Endothelial cell of umbilical vein (primary cell): ENCODE data around the gene PDE7B. TPM values are rescaled to one million over a fixed set of nuclear protein-coding genes. Genes with fewer than 3 reads are reported as not detected.

Source experiments
- BruUV-seq: library from RNA; stranded (reverse); fragments of 400-500 nt; replicated peaks from 2 replicates; lab custom pipeline; 2021; lab: Mats Ljungman, UMichigan
- CTCF ChIA-PET: fragments of 300-600, 350-600 bp; sonication (Branson Sonifier 250); formaldehyde crosslinking; loops from one replicate; lab custom pipeline; 2021; ENCODE audit warnings: antibody characterized with exemption, inconsistent platforms; lab: Charles Lee
- POLR2A ChIA-PET: fragments of 300-600, 350-600 bp; sonication (Branson Sonifier 250); formaldehyde crosslinking; loops from one replicate; lab custom pipeline; 2021; ENCODE audit warnings: antibody characterized with exemption, inconsistent platforms; lab: Charles Lee
- DNase-seq: peaks from one replicate; pipeline ENCODE4 v3.0.0-alpha.2; 2011; ENCODE audit warnings: low read depth, low spot score
- FAIRE-seq: peaks from 2 replicates; lab custom pipeline; 2011; peaks lifted over from hg19 to GRCh38; lab: Jason Lieb, UNC
- H2AFZ ChIP-seq: 2 replicates; pipeline ENCODE4 v1.6.0; 2012; ENCODE audit warnings: low read depth, low read length, control low read depth, inconsistent platforms
- H3K27ac ChIP-seq: 2 replicates; pipeline ENCODE4 v1.5.1; 2011; ENCODE audit warnings: low read depth, mild to moderate bottlenecking, control low read depth, low read length, moderate library complexity; ENCODE audit not compliant: insufficient read depth
- H3K27me3 ChIP-seq, 2 experiments: 2 replicates each; pipeline versions ENCODE4 v1.6.0 to v1.6.1; 2011; ENCODE audit warnings: low read length in 2 of 2, mixed read lengths in 1 of 2; ENCODE audit not compliant: control insufficient read depth in 2 of 2, insufficient read depth in 2 of 2
- H3K36me3 ChIP-seq, 2 experiments: 2 replicates in 1 of 2; 3 replicates in 1 of 2; pipeline ENCODE4 v1.5.1; 2011; ENCODE audit warnings: low read length in 2 of 2, mild to moderate bottlenecking in 1 of 2, moderate library complexity in 1 of 2; ENCODE audit not compliant: control insufficient read depth in 2 of 2, insufficient read depth in 2 of 2; ENCODE audit errors: extremely low read depth in 1 of 2
- H3K4me1 ChIP-seq: 3 replicates; pipeline ENCODE4 v1.5.1; 2011; ENCODE audit warnings: mild to moderate bottlenecking, low read length; ENCODE audit not compliant: control insufficient read depth, insufficient read depth; ENCODE audit errors: extremely low read depth
- H3K4me2 ChIP-seq: 2 replicates; pipeline ENCODE4 v1.6.1; 2011; ENCODE audit warnings: low read length, control low read depth, mixed read lengths; ENCODE audit not compliant: insufficient read depth
- H3K4me3 ChIP-seq, 3 experiments: fragments of 200-600 bp in 1 of 3; sonication (generic), shearing (Covaris generic) in 1 of 3; replicated peaks in 1 of 3; 2 replicates each; pipeline ENCODE4 v1.5.1; 2011 to 2016; ENCODE audit warnings: control low read depth in 3 of 3, low read length in 3 of 3, mild to moderate bottlenecking in 2 of 3, inconsistent platforms in 1 of 3, low read depth in 1 of 3, moderate library complexity in 1 of 3; ENCODE audit not compliant: insufficient read depth in 1 of 3
- H3K79me2 ChIP-seq: 2 replicates; pipeline ENCODE4 v1.6.0; 2012; ENCODE audit warnings: low read length, inconsistent platforms; ENCODE audit not compliant: control insufficient read depth, insufficient read depth
- H3K9ac ChIP-seq: replicated peaks from 2 replicates; pipeline ENCODE3; 2011; ENCODE audit warnings: low read length, control low read depth; ENCODE audit not compliant: insufficient read depth; ENCODE audit errors: extremely low read depth
- H3K9me1 ChIP-seq: replicated peaks from 3 replicates; pipeline ENCODE4 v1.6.0; 2011; ENCODE audit warnings: mild to moderate bottlenecking, low read length; ENCODE audit not compliant: control insufficient read depth, insufficient read depth; ENCODE audit errors: extremely low read depth
- H3K9me3 ChIP-seq: replicated peaks from 2 replicates; pipeline ENCODE4 v1.5.1; 2012; ENCODE audit warnings: low read length, inconsistent platforms; ENCODE audit not compliant: control insufficient read depth, insufficient read depth
- H4K20me1 ChIP-seq: replicated peaks from 2 replicates; pipeline ENCODE3; 2011; ENCODE audit warnings: mild to moderate bottlenecking, low read length; ENCODE audit not compliant: control insufficient read depth, insufficient read depth; ENCODE audit errors: extremely low read depth
- EZH2 ChIP-seq: IDR thresholded peaks from 2 replicates; pipeline ENCODE4 v1.6.1; 2012; ENCODE audit warnings: borderline replicate concordance, low read depth, mild to moderate bottlenecking, moderate library complexity, low read length, inconsistent platforms; ENCODE audit not compliant: severe bottlenecking
- JUN ChIP-seq: IDR thresholded peaks from 2 replicates; pipeline ENCODE4 v1.6.1; 2011; ENCODE audit warnings: borderline replicate concordance, low read depth; ENCODE audit not compliant: insufficient read length, insufficient read depth
- MYC ChIP-seq: IDR thresholded peaks from one replicate; pipeline ENCODE4 v1.6.1; 2011; ENCODE audit warnings: mild to moderate bottlenecking, low read depth, low read length
- POLR2A ChIP-seq: IDR thresholded peaks from 2 replicates; pipeline ENCODE4 v1.6.1; 2012; ENCODE audit warnings: low read depth, mild to moderate bottlenecking, control low read depth, low read length
- dilution Hi-C: fragments of 300-500 bp; cut with MboI; formaldehyde crosslinking; loops from one replicate; pipeline ENCODE4 v1.15.0; 2019; ENCODE audit warnings: low sequenced_read_pairs; ENCODE audit not compliant: extremely low pct_ligation_motif_present
- intact Hi-C: fragments of 100-400 bp; cut with micrococcal nuclease; formaldehyde crosslinking; loops from one replicate; pipeline ENCODE4 v1.10.0; 2022
- polyA plus RNA-seq, 4 experiments: library from polyadenylated mRNA; depleted of rRNA in 3 of 4; stranded (reverse) in 3 of 4; unstranded in 1 of 4; fragments of >200 nt; gene quantifications; 2 replicates each; pipeline versions ENCODE4 v1.2.1 to v1.2.3, GENCODE V29; 2011 to 2012; ENCODE audit warnings: missing spikeins in 1 of 4
- total RNA-seq: library from RNA; stranded (reverse); gene quantifications from 2 replicates; pipeline ENCODE4 v1.2.3, GENCODE V29; 2021
- TF ChIP-seq, protein P1 (sequence below), 2 donors: IDR thresholded peaks; 1 replicate in 1 of 2; 2 replicates in 1 of 2; pipeline ENCODE4 v1.5.1; 2011; ENCODE audit warnings: low read length in 2 of 2, mild to moderate bottlenecking in 2 of 2, moderate library complexity in 2 of 2, control low read depth in 1 of 2, inconsistent platforms in 1 of 2, low read depth in 1 of 2; ENCODE audit not compliant: insufficient read depth in 1 of 2; ENCODE audit errors: extremely low read depth in 1 of 2
- TF ChIP-seq, protein P2 (sequence below): IDR thresholded peaks from 2 replicates; pipeline ENCODE4 v1.6.1; 2011; ENCODE audit not compliant: insufficient read depth, insufficient read length

The PDE7B gene
- total and polyA plus RNA-seq, 2 donors (not counting 3 experiments of a cell fraction or from before 2014, with no cell fraction given), result 20.6 to 25.1 TPM

DNA sequence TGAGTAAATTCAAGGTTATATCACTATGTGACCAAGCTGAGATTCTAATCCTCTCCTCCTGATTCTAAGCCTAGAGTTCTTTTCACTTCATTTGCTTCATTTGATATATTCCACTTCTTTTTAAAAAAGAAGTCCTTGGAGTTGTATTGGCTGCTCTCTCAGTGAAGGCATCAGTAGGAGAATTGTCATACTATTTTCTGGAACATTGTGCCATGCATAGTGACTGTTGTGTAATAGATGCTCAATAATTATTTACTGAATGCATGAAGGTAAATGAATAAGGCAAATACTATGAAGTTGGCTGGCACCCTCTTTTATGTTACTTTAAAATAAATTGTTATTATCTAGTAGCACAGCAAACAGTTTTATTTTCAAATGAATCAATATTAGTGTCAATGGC lies 209.3 kb downstream of the PDE7B start:
- ChIA-PET CTCF (interaction anchor here (1.4 kb wide), 1 partner anchor 28 kb away, joined by 7 read pairs; no protein-coding TSS in a partner anchor), POLR2A (no interaction called here)
- Histone ChIP-seq H3K9ac (no peak overlapping the region), H3K36me3 (peaks cover 0 to 2% of the 10 kb centered on the region in 2 experiments), H3K4me2 (no peak overlapping the region), H3K9me3 (no peaks in the 10 kb centered on the region), H3K27me3 (no peaks in the 10 kb centered on the region), H3K4me3 (no peak overlapping the region), H3K9me1 (peaks cover 2% of the 10 kb centered on the region), H3K4me1 (peaks cover 27% of the 10 kb centered on the region), H4K20me1 (no peaks in the 10 kb centered on the region), H2AFZ (no peak overlapping the region), H3K27ac (no peak overlapping the region), H3K79me2 (peaks cover 61% of the 10 kb centered on the region)
- no peak for FAIRE-seq
- no peak for DNase-seq
- intact Hi-C loops (no loop called here), dilution Hi-C loops (no loop called here)
- BruUV-seq, result no TSS peak
- TF ChIP-seq, protein P1, sequence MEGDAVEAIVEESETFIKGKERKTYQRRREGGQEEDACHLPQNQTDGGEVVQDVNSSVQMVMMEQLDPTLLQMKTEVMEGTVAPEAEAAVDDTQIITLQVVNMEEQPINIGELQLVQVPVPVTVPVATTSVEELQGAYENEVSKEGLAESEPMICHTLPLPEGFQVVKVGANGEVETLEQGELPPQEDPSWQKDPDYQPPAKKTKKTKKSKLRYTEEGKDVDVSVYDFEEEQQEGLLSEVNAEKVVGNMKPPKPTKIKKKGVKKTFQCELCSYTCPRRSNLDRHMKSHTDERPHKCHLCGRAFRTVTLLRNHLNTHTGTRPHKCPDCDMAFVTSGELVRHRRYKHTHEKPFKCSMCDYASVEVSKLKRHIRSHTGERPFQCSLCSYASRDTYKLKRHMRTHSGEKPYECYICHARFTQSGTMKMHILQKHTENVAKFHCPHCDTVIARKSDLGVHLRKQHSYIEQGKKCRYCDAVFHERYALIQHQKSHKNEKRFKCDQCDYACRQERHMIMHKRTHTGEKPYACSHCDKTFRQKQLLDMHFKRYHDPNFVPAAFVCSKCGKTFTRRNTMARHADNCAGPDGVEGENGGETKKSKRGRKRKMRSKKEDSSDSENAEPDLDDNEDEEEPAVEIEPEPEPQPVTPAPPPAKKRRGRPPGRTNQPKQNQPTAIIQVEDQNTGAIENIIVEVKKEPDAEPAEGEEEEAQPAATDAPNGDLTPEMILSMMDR (IDR thresholded peaks at IDR 0.05; ENCODE audit: extremely low read depth in 1 of 2, insufficient read depth in 1 of 2, low read depth in 1 of 2, low read length in 2 of 2), result no peak
- no peak for TF ChIP-seq MYC
- no peak for TF ChIP-seq POLR2A
- no peak for TF ChIP-seq JUN
- TF ChIP-seq, protein P2, sequence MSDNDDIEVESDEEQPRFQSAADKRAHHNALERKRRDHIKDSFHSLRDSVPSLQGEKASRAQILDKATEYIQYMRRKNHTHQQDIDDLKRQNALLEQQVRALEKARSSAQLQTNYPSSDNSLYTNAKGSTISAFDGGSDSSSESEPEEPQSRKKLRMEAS, result no peak

DNA sequence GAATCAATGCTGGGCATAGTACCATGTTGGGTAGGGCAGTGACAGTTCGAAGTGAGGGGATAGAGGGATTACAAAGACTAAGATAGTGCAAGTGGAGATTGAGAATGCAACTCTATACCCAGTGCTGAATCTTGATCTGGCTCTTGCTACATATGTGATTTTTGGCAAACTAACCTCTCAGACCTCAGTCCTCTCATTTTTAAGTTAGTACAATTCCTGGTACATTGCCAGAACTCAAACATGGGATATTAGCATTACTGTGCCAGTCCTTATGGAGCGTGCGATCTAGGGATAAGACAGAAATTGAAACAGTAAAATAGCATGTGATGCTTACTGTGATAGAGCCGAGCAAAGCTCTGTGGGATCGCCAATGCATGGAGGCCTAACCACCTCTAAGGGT lies 210.2 kb downstream of the PDE7B start:
- FAIRE-seq, result no peak
- TF ChIP-seq, protein P1 (IDR thresholded peaks at IDR 0.05; ENCODE audit: extremely low read depth in 1 of 2, insufficient read depth in 1 of 2, low read depth in 1 of 2, low read length in 2 of 2), result no peak
- TF ChIP-seq JUN, result no peak
- TF ChIP-seq MYC, result no peak
- TF ChIP-seq EZH2, result no peak
- POLR2A ChIA-PET, result no interaction called here
- Histone ChIP-seq H3K9me1 (peaks cover 2% of the 10 kb centered on the region), H3K27ac (no peak overlapping the region), H3K4me2 (no peak overlapping the region), H3K9me3 (no peaks in the 10 kb centered on the region), H3K36me3 (peaks cover 0 to 2% of the 10 kb centered on the region in 2 experiments), H3K4me1 (peaks cover 36% of the 10 kb centered on the region), H4K20me1 (no peaks in the 10 kb centered on the region), H3K79me2 (peaks cover 64% of the 10 kb centered on the region), H3K9ac (no peak overlapping the region), H3K4me3 (no peak overlapping the region), H3K27me3 (no peaks in the 10 kb centered on the region), H2AFZ (no peak overlapping the region)
- CTCF ChIA-PET, result interaction anchor here (1.0 to 1.4 kb wide), 3 partner anchors 11 to 52 kb away, joined by 3 to 6 read pairs (median 3); no protein-coding TSS in a partner anchor
- no peak for DNase-seq
- intact Hi-C loops, result no loop called here
- no TSS peak for BruUV-seq
- dilution Hi-C loops, result no loop called here
